HepG2 (cell line): ENCODE measurements around the gene AFTPH. TPM values are rescaled to one million over a fixed set of nuclear protein-coding genes. Genes with fewer than 3 reads are reported as not detected.

Experiments
- ATAC-seq: fragments of 200-7000 bp; cut with Tn5 transposase; 3 replicates; pipeline ENCODE4 v1.9.1; 2020; ENCODE audit warnings: mild to moderate bottlenecking, moderate library complexity
- BruUV-seq: library from RNA; stranded (reverse); fragments of 400-500 nt; replicated peaks from 2 replicates; lab custom pipeline; 2021; lab: Mats Ljungman, UMichigan
- CTCF ChIA-PET: fragments of 300-600 bp; formaldehyde crosslinking; extraction: SDS; loops from one replicate; lab custom pipeline; 2021; ENCODE audit warnings: low total read pairs, inconsistent platforms, low intra/inter-chr PET ratio; lab: Yijun Ruan, JAX
- POLR2A ChIA-PET: fragments of 350-600 bp; sonication (Branson Sonifier 250); formaldehyde crosslinking; loops from one replicate; lab custom pipeline; 2020; ENCODE audit warnings: antibody characterized with exemption, inconsistent platforms; lab: Yijun Ruan, JAX
- DNase-seq: peaks from one replicate; pipeline ENCODE4 v3.0.0-alpha.2; 2015; ENCODE audit warnings: low spot score
- FAIRE-seq: peaks from 3 replicates; lab custom pipeline; 2011; peaks lifted over from hg19 to GRCh38; lab: Jason Lieb, UNC
- H2AFZ ChIP-seq: one replicate; pipeline ENCODE4 v1.6.1; 2011; ENCODE audit warnings: low read length, inconsistent platforms
- H3K27ac ChIP-seq: fragments of 300-600 bp; 3 replicates; pipeline ENCODE4 v1.8.0; 2011; ENCODE audit warnings: mixed run types, mild to moderate bottlenecking, mixed read lengths, low read length, inconsistent platforms; ENCODE audit not compliant: insufficient read depth; ENCODE audit errors: extremely low read length
- H3K27me3 ChIP-seq, 2 experiments: fragments of 200-600 bp in 1 of 2; 2 replicates in 1 of 2; 3 replicates in 1 of 2; pipeline versions ENCODE4 v1.6.0 to v1.8.0; 2011; ENCODE audit warnings: low read length in 2 of 2, mild to moderate bottlenecking in 2 of 2, moderate library complexity in 2 of 2, inconsistent platforms in 1 of 2; ENCODE audit not compliant: insufficient read depth in 2 of 2, control insufficient read depth in 1 of 2
- H3K36me3 ChIP-seq, 2 experiments: fragments of 200-600 bp in 1 of 2; replicated peaks in 1 of 2; 2 replicates in 1 of 2; 3 replicates in 1 of 2; pipeline versions ENCODE4 v1.5.1 to v1.8.0; 2011; ENCODE audit warnings: low read length in 2 of 2, inconsistent platforms in 1 of 2; ENCODE audit not compliant: insufficient read depth in 2 of 2, control insufficient read depth in 1 of 2
- H3K4me1 ChIP-seq: 2 replicates; pipeline ENCODE4 v1.5.1; 2012; ENCODE audit warnings: low read length, inconsistent platforms; ENCODE audit not compliant: insufficient read depth
- H3K4me2 ChIP-seq: 2 replicates; pipeline ENCODE4 v1.6.0; 2011; ENCODE audit warnings: low read depth, low read length, inconsistent platforms
- H3K4me3 ChIP-seq, 3 experiments: fragments of 200-600 bp in 1 of 3; sonication (generic), shearing (Covaris generic) in 1 of 3; replicated peaks in 1 of 3; 2 replicates each; pipeline ENCODE4 v1.5.1; 2011 to 2016; ENCODE audit warnings: low read length in 3 of 3, inconsistent platforms in 2 of 3, low read depth in 2 of 3, mild to moderate bottlenecking in 2 of 3, control low read depth in 1 of 3, mixed read lengths in 1 of 3; ENCODE audit not compliant: insufficient read depth in 1 of 3
- H3K79me2 ChIP-seq: one replicate; pipeline ENCODE4 v1.6.1; 2011; ENCODE audit warnings: low read length, inconsistent platforms; ENCODE audit not compliant: insufficient read depth
- H3K9ac ChIP-seq: 2 replicates; pipeline ENCODE4 v1.6.0; 2011; ENCODE audit warnings: mild to moderate bottlenecking, low read depth, low read length, inconsistent platforms; ENCODE audit not compliant: insufficient read depth
- H3K9me3 ChIP-seq: 2 replicates; pipeline ENCODE4 v1.5.1; 2012; ENCODE audit warnings: mild to moderate bottlenecking, low read length
- H4K20me1 ChIP-seq: 2 replicates; pipeline ENCODE4 v1.6.0; 2011; ENCODE audit warnings: inconsistent platforms, mild to moderate bottlenecking, low read length, moderate library complexity; ENCODE audit not compliant: insufficient read depth
- CCAR2 ChIP-seq: fragments of 200-400 bp; formaldehyde crosslinking; optimal IDR thresholded peaks from 2 replicates; pipeline ENCODE3; 2018; ENCODE audit warnings: low read depth, mild to moderate bottlenecking, low read length, moderate library complexity
- DMAP1 ChIP-seq: IDR thresholded peaks from 2 replicates; pipeline ENCODE4 v1.6.1; 2016
- EEA1 ChIP-seq: sonication (generic); formaldehyde crosslinking; IDR thresholded peaks from 2 replicates; pipeline ENCODE4 v1.5.1; 2020; ENCODE audit warnings: mild to moderate bottlenecking, missing genetic modification reagents, borderline replicate concordance
- HNF1A ChIP-seq, 2 experiments: sonication (generic) in 1 of 2; formaldehyde crosslinking in 1 of 2; IDR thresholded peaks; 2 replicates each; pipeline versions ENCODE4 v1.4.0 to v1.6.1; 2016 to 2020; ENCODE audit warnings: borderline replicate concordance in 1 of 2, low read depth in 1 of 2, mild to moderate bottlenecking in 1 of 2, missing genetic modification reagents in 1 of 2
- LCORL ChIP-seq, 2 experiments: fragments of 450-650 bp in 1 of 2; sonication (generic) in 1 of 2; formaldehyde crosslinking in 1 of 2; IDR thresholded peaks; 2 replicates each; pipeline versions ENCODE4 v1.5.0 to v1.6.1; 2017 to 2020; ENCODE audit warnings: antibody characterized with exemption in 1 of 2, missing genetic modification reagents in 1 of 2
- MED13 ChIP-seq: sonication (generic); formaldehyde crosslinking; IDR thresholded peaks from 2 replicates; pipeline ENCODE4 v1.5.0; 2020; ENCODE audit warnings: missing genetic modification reagents
- PHF21A ChIP-seq: sonication (generic); formaldehyde crosslinking; IDR thresholded peaks from 2 replicates; pipeline ENCODE4 v1.5.0; 2020; ENCODE audit warnings: mild to moderate bottlenecking, missing genetic modification reagents
- POLR2A ChIP-seq, 2 experiments: IDR thresholded peaks; 2 replicates each; pipeline ENCODE4 v1.6.1; 2011; ENCODE audit warnings: low read depth in 2 of 2, low read length in 2 of 2, mild to moderate bottlenecking in 1 of 2, moderate library complexity in 1 of 2; ENCODE audit not compliant: insufficient read depth in 1 of 2
- POLR2AphosphoS2 ChIP-seq: IDR thresholded peaks from 2 replicates; pipeline ENCODE4 v1.6.1; 2011; ENCODE audit warnings: low read depth, low read length, improper control_type of control experiment
- POLR2AphosphoS5 ChIP-seq: IDR thresholded peaks from 2 replicates; pipeline ENCODE4 v1.6.1; 2012; ENCODE audit warnings: low read depth, low read length
- SRSF1 ChIP-seq: fragments of 200-400 bp; formaldehyde crosslinking; optimal IDR thresholded peaks from 2 replicates; pipeline ENCODE3; 2017; ENCODE audit warnings: mild to moderate bottlenecking, low read depth, low read length, moderate library complexity
- ZBTB49 ChIP-seq: sonication (generic); formaldehyde crosslinking; IDR thresholded peaks from 2 replicates; pipeline ENCODE4 v1.4.0; 2020; ENCODE audit warnings: missing genetic modification reagents, borderline replicate concordance
- ZC3H13 ChIP-seq: sonication (generic); formaldehyde crosslinking; IDR thresholded peaks from 2 replicates; pipeline ENCODE4 v1.8.1; 2023; ENCODE audit warnings: mild to moderate bottlenecking, missing genetic modification reagents, moderate library complexity
- ZFP36 ChIP-seq: fragments of 150-350 bp; IDR thresholded peaks from 2 replicates; pipeline ENCODE4 v1.6.1; 2018; ENCODE audit warnings: borderline replicate concordance, low read length, low read depth; ENCODE audit not compliant: partially characterized antibody
- ZNF597 ChIP-seq: sonication (generic); formaldehyde crosslinking; IDR thresholded peaks from 2 replicates; pipeline ENCODE4 v1.5.0; 2020; ENCODE audit warnings: missing genetic modification reagents
- WGBS: methylation state at CpG from one replicate; pipeline ENCODE4 v1.1.6; 2017; ENCODE audit warnings: low lambda C conversion rate; 5-methylcytosine and 5-hydroxymethylcytosine counted together
- in situ Hi-C: cut with HindIII; loops from 2 replicates; pipeline ENCODE4 v1.10.0; 2017; ENCODE audit warnings: low pct_unique_long_range_greater_than_20kb; ENCODE audit not compliant: extremely low pct_ligation_motif_present
- intact Hi-C: fragments of 100-400 bp; cut with micrococcal nuclease; formaldehyde crosslinking; loops from one replicate; pipeline ENCODE4 v1.10.0; 2022; ENCODE audit not compliant: unreplicated experiment
- polyA plus RNA-seq, 8 experiments: library from polyadenylated mRNA; depleted of rRNA in 3 of 8; stranded (reverse) in 7 of 8; unstranded in 1 of 8; fragments of >200 nt; fragmentation: Illumina TruSeq in 4 of 8; extraction: Trizol in 4 of 8; gene quantifications; 2 replicates each; pipeline versions ENCODE4 v1.2.1 to v1.2.3, GENCODE V29; 2011 to 2016; ENCODE audit warnings: low read depth in 4 of 8, missing spikeins in 1 of 8, mixed read lengths in 1 of 8; ENCODE audit not compliant: insufficient read depth in 1 of 8
- total RNA-seq, 5 experiments: library from RNA; depleted of rRNA; stranded (reverse); fragments of >200 nt; fragmentation: Illumina TruSeq; extraction: Trizol; gene quantifications; 2 replicates each; pipeline ENCODE4 v1.2.3, GENCODE V29; 2016; ENCODE audit warnings: low read depth in 1 of 5
- TF ChIP-seq, protein P1 (sequence below): sonication (generic); formaldehyde crosslinking; IDR thresholded peaks from 2 replicates; pipeline ENCODE4 v1.8.0; 2023; ENCODE audit warnings: mild to moderate bottlenecking, missing genetic modification reagents

AFTPH gene
- total and polyA plus RNA-seq, 2 of the 13 experiments (the other 11 are each of a cell fraction or from before 2014, with no cell fraction given), result 27.5 to 36.8 TPM

- in situ Hi-C loops (loop anchor here (10.0 kb wide), 1 partner anchor 296 kb away; no protein-coding TSS in a partner anchor), intact Hi-C loops (no loop called here)
- Histone ChIP-seq H3K9ac (no peak overlapping the region), H3K36me3 (peaks cover 24 to 43% of the 10 kb centered on the region in 2 experiments), H3K4me2 (no peak overlapping the region), H3K9me3 (no peaks in the 10 kb centered on the region), H2AFZ (no peak overlapping the region), H3K27me3 (no peaks in the 10 kb centered on the region), H3K79me2 (peaks cover 19% of the 10 kb centered on the region), H4K20me1 (peaks cover 48% of the 10 kb centered on the region), H3K4me1 (peaks cover 43% of the 10 kb centered on the region), H3K4me3 (no peak overlapping the region), H3K27ac (no peak overlapping the region)
- ChIA-PET POLR2A (interaction anchor here (3.7 kb wide), 1 partner anchor 24 kb away, joined by 15 read pairs; the partner anchor contains the start of gene SERTAD2), CTCF (no interaction called here)
- DNase-seq (no peak), ATAC-seq (no peak), FAIRE-seq (no peak)
- WGBS, result 97% methylated on average over 10 of the region's 10 CpGs
- no TSS peak for BruUV-seq
- TF ChIP-seq PHF21A (CRISPR knock-in tag) (no peak), POLR2AphosphoS5 (peak; percentile 28; the same call in 1 of the 2 replicates), DMAP1 (no peak), POLR2A (IDR thresholded peaks at IDR 0.05; ENCODE audit: insufficient read depth in 1 of 2, low read depth in 2 of 2, low read length in 2 of 2) (peak in 1 of 2 experiments; percentile 32; a peak in 1 of 4 replicates), SRSF1 (no peak), LCORL (IDR thresholded peaks at IDR 0.05) (no peak), LCORL (CRISPR knock-in tag; IDR thresholded peaks at IDR 0.05) (no peak), EEA1 (CRISPR knock-in tag) (no peak), MED13 (no peak), HNF1A (IDR thresholded peaks at IDR 0.05; ENCODE audit: low read depth) (no peak), HNF1A (CRISPR knock-in tag; IDR thresholded peaks at IDR 0.05; ENCODE audit: borderline replicate concordance) (no peak), CCAR2 (peak; percentile 52), ZBTB49 (CRISPR knock-in tag) (no peak), POLR2AphosphoS2 (0 out of 2 replicates have a peak, but pooled peaks have one; percentile 52), ZNF597 (no peak), ZC3H13 (CRISPR knock-in tag) (0 out of 2 replicates have a peak, but pooled peaks have one; percentile 75), ZFP36 (no peak)
- TF ChIP-seq, protein P1, sequence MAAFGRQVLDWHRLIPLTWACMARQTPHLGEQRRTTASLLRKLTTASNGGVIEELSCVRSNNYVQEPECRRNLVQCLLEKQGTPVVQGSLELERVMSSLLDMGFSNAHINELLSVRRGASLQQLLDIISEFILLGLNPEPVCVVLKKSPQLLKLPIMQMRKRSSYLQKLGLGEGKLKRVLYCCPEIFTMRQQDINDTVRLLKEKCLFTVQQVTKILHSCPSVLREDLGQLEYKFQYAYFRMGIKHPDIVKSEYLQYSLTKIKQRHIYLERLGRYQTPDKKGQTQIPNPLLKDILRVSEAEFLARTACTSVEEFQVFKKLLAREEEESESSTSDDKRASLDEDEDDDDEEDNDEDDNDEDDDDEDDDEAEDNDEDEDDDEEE (CRISPR knock-in tag), result no peak
Observed at GRCh38 chr2:64630752-64631151, 106.6 kb downstream of the AFTPH start.
